UCSD-AML1 (cell line): ENCODE results near the gene ERN2.
"Not testable (repeated sequence)": the region's sequence is repeated elsewhere in the genome, so short reads cannot be mapped to it uniquely, and the experiment has no call there.

Experiments used
- DNase-seq: peaks from one replicate; lab custom pipeline; 2025; ENCODE audit not compliant: unreplicated experiment; lab: John Stamatoyannopoulos, UW

The ERN2 gene

GRCh38 chr16:23712976-23713375, at the start of gene ERN2:
Gene ERN2 (minus strand): TSS chr16:23713222. CDS start chr16:23713187, 35 bp downstream.
- DNase-seq, result no peak

GRCh38 chr16:23757937-23758619, 45.1 kb upstream of the ERN2 start:
- no peak for DNase-seq

GRCh38 chr16:23757116-23757515, 44.1 kb upstream of the ERN2 start:
- no peak for DNase-seq

- DNase-seq, result no peak
These were observed 42.4 kb upstream of the ERN2 start for GRCh38 chr16:23755484-23755809.

- no peak for DNase-seq
These were observed 41.8 kb upstream of the ERN2 start, which contains the start of gene CHP2 for GRCh38 chr16:23754594-23755483. Gene CHP2 (plus strand): TSS chr16:23755026. CDS start chr16:23755050, 24 bp downstream.

GRCh38 chr16:23753908-23754593, 41.0 kb upstream of the ERN2 start:
- no peak for DNase-seq

GRCh38 chr16:23751053-23751452, 38.0 kb upstream of the ERN2 start:
- not testable (repeated sequence) for DNase-seq

GRCh38 chr16:23748630-23749029, 35.6 kb upstream of the ERN2 start:
- DNase-seq, result no peak

- DNase-seq, result no peak
These were observed 32.2 kb upstream of the ERN2 start for GRCh38 chr16:23745263-23745662.

- no peak for DNase-seq
These were observed 29.7 kb upstream of the ERN2 start for GRCh38 chr16:23742766-23743165.

GRCh38 chr16:23741675-23742303, 28.8 kb upstream of the ERN2 start:
- no peak for DNase-seq

GRCh38 chr16:23739516-23739915, 26.5 kb upstream of the ERN2 start:
- no peak for DNase-seq

- DNase-seq, result not testable (repeated sequence)
These were observed 24.5 kb upstream of the ERN2 start for GRCh38 chr16:23737423-23738028.

GRCh38 chr16:23734176-23734893, 21.3 kb upstream of the ERN2 start:
- no peak for DNase-seq

GRCh38 chr16:23729503-23730424, 16.7 kb upstream of the ERN2 start:
- DNase-seq, result peak; percentile 42

GRCh38 chr16:23728112-23728477, 15.1 kb upstream of the ERN2 start:
- DNase-seq, result no peak

- no peak for DNase-seq
These were observed 13.7 kb upstream of the ERN2 start for GRCh38 chr16:23726710-23727109.

- DNase-seq, result no peak
These were observed 11.7 kb upstream of the ERN2 start for GRCh38 chr16:23724785-23725131.

GRCh38 chr16:23724096-23724784, 11.2 kb upstream of the ERN2 start:
- DNase-seq, result no peak
